NCI-H2196 treated with DMSO at 0.1 percent for 48 hours (cell line): ENCODE measurements around the gene OPALIN.

ENCODE experiments used
- DNase-seq: peaks from one replicate; lab custom pipeline; 2025; ENCODE audit not compliant: unreplicated experiment; lab: John Stamatoyannopoulos, UW

The OPALIN gene

DNA sequence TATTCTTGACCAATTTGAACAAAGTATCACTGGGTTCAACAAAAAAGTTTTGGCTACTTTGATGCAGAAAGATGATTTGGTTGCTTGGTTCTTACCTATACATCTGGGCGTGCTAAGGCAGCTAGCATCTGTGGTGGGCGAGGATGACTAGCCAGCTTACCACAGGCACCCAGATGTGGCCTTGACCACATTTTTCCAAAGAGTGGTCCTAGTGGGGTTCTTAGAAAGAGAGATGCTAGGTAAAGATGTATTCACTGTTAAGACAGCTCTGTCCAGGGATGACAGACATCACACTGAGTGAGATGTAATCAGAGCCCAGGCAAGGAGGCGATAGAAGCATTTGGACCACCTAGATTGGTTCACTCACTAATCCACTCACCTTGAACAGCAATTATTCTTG is 53.8 kb downstream of the OPALIN start:
- DNase-seq = no peak

DNA sequence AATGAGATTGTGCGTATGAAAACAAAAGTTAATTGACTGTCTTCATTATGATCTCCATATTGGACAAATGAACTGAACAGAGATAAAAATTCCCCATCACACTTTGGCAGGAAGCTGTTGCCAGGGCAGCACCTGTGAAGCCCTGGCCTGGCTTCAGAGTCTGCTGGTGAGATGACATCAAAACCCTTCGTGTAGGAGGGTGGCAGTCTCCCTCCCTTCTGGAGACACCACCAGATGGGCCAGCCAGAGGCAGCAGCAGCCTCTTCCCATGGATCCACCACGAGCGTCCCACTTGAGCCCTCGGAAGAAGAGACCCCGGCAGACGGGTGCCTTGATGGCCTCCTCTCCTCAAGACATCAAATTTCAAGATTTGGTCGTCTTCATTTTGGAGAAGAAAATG is 54.6 kb downstream of the OPALIN start, which contains the start of gene DNTT:
DNTT (plus strand) TSS at position 205 of the 400 bp plus-strand sequence; CDS start at position 269, 64 bp downstream.
- DNase-seq = no peak

DNA sequence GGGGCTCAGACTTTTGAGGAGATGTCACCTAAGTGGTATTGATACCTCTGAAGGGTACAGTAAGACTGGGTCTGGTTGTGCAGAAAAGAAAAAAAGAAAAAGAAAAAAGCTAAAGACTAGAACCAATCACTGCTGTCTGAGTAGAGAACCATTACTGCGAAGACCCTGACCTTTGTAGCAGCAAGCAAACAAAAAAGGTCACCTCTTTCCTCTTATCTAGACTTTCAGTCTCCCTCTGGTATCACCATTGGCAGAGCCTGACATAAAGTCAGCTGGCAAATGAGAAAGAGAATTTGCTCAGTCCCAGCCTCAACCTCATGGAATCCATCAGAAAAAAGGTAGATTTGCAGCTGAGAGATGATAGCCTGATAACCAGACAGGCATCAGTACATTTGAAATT is 57.2 kb downstream of the OPALIN start:
- no peak for DNase-seq

DNA sequence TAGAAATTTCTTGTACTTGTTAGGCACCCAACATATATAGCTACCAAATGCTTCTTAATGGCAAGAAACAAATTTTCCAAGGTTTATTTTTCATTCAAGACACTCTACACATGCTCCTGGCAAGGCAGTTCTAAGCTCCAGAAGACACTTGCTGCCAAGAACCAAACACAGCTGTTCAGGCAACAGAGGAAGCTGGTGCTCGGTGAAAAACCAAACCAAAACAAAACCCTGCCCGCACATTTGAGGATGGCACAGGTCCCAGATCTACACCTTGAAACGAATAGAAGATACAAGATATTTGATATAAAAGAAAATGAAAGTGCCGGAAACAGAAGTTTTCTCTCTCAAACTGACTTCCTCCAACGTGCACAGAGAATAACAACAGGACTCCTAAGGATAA is 59.4 kb downstream of the OPALIN start:
- DNase-seq = peak; percentile 8

DNA sequence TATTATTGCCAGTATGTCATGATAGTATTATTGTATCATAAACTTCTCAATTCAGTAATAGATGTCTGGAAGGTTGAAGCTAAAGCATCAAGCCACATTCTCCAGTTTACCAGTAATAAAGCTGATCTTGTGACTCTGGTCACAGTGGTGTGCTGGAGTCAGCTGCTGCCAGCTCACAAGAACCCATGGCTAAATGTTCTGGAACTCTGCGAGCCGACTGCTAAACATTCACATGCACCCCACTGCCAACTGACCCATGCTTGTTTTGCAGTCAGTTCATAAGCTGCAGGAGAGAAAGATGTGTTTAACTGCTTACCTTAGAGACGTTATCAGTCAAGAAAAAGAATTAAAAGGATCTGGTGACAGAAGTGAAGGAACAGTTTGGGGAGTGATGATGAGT is 60.4 kb downstream of the OPALIN start:
- no peak for DNase-seq

DNA sequence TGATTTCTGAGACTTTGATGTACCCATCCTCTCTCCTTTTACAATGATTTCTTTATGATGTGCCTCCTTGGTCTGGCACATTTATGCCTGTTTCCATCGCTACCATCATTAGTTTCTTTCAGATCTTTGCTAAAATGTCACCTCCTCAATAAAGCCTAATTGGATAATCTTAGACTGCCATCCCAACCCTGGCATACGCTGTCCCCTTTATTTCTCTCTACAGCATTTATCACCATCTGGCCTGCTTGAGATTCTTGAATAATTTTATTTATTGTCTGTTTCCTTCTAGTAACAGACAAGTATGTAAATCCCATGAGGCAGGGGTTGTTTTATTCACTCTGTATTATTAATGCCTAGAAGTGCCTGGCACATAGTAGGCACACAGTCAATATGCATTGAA is 61.3 kb downstream of the OPALIN start:
- no peak for DNase-seq

DNA sequence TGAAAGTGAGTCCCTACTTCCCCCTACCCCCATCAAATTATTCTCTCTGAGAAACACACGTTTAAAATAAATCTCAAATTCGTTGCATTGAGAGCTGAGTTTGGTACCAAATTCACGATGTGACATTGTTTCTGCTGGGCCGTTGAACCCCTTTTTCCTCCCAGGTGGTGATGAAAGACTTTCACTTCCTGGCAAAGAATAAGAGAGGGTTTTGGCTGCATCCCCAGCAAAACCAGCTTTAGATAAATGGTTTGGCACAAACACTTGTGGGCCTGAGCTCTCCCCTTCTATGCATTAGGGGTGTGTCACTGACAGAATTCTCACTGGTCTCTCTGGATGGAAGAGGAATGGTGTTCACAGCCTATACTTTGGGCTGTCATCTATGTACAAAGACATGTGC is 63.3 kb downstream of the OPALIN start:
- DNase-seq = no peak
